NCI-H460 (cell line): ENCODE measurements around the gene SPECC1L. TPM values are rescaled to one million over a fixed set of nuclear protein-coding genes. Genes with fewer than 3 reads are reported as not detected.

ENCODE experiments used
- DNase-seq: peaks from one replicate; pipeline ENCODE4 v3.0.0-alpha.2; 2016; ENCODE audit warnings: low read depth; ENCODE audit errors: extremely low read depth
- total RNA-seq: library from RNA; depleted of rRNA; stranded (reverse); fragments of >200 nt; shearing (Covaris generic); gene quantifications from 2 replicates; pipeline ENCODE4 v1.2.3, GENCODE V29; 2014; rRNA removed

The SPECC1L gene
- total RNA-seq, 1 experiment from 2014 or later = 18.3 TPM

DNA sequence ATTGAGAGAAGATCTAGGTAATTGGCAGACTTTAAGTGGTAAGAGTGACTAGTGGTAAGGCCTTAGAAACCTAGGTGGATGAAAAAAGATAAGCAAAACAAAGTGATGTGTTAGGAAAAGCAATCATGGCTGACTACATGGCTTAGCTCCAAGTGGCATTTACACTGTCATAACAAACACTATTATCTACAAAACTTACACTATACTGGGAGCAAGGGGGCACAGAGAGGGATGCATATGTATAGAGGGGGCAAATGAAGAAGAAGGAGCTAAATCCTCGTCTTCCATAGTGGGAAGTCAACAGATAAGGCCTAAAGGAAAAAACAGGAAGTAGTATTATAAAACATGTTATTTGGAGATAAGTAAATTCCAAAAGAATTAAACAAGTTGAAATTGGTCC, 189.3 kb downstream of the SPECC1L start:
- no peak for DNase-seq

DNA sequence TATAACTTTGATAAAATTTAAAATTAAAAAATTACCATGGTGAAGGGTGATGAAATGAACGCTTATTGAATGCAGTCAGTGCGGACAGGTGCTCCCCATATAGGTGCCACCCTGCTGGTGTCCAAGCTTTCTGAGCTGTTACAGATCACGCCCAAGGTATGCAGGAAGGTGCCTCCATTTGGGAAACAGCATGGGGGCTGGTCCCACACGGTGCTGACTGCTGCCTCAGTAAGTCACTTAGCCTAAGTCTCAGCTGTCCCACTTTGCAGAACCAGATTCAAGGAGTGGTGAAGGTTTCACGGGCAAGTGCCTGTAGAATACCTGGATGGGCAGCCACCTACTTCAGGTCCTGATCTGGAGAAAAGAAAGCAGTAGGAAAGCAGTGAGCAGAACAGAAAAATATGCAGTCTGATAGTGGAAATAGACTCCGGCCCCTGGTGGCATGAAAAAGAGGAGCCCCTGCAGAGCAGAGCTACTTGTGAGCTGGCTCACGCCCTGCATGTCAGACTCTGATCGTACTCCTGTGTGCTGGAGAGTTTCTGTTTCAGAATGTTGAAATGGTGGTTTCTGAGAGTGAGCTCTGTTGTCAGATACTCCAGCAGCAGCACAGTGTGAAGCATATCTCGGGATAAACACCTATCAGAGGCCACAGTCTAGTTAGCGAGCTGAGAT, 189.9 kb downstream of the SPECC1L start:
- DNase-seq = no peak

DNA sequence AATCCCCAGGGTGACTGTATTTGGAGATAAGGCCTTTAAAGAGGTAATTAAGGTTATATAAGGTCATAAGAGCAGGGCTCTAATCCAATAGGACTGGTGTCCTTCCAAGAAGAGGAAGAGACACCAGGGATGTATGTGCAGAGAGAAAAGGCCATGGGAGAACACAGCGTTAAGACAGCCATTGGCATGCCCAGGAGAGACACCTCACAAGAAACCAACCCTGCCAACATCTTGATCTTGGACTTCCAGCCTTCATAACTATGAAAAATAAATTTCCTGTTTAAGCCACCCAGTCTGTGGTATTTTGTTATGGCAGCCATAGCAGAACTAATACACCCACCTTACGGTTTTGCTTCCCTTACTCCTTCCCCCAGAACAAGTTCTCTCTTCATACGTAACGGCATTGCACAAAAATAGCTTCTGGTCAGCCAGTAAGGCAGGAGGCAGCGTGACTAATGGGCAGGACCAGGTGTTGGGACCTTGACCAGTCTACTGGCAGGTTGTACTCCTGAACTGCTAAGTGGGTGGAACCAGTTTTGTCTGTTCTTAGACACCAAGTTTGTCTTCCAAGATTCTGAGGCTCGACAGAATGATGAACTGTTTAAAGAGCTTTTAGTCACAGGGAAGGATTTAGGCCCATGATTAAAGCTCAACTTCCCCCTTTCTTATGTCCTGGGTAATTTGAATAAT, 192.6 kb downstream of the SPECC1L start:
- no peak for DNase-seq

DNA sequence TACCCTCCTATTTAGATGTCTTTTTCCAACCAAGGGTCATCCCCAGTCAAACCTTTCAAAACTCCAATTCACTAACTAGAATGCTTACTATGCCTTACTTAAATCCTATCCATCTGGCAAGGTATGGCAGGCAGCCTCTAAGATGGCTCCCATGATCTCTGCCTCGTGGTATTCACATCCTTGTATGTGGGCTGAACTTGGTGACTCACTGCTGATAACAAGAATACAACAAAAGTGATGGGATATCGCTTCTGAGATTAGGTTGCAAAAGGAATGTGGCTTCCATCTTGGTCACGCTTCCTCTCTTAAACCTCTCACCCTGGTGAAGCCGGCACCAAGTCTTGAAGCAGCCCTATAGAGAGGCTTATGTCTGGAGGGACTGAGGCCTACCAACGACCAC, 194.9 kb downstream of the SPECC1L start:
- DNase-seq = no peak

DNA sequence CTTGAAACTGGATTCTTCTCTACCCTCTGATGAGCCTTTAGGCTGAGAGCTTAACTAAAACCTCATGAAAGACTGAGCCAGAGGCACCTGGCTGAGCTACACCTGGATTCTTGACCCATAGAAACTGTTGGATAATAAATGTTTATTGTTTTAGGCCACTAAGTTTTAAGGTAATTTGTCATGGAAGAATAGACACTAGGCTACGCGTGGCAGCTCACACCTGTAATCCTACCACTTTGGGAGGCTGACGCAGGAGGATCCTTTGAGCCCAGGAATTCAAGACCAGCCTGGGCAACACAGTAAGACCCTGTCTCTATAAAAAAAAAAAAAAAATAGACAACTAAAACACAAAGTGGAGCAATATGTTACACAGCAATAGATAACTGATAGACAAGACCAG, 195.3 kb downstream of the SPECC1L start:
- DNase-seq = no peak

DNA sequence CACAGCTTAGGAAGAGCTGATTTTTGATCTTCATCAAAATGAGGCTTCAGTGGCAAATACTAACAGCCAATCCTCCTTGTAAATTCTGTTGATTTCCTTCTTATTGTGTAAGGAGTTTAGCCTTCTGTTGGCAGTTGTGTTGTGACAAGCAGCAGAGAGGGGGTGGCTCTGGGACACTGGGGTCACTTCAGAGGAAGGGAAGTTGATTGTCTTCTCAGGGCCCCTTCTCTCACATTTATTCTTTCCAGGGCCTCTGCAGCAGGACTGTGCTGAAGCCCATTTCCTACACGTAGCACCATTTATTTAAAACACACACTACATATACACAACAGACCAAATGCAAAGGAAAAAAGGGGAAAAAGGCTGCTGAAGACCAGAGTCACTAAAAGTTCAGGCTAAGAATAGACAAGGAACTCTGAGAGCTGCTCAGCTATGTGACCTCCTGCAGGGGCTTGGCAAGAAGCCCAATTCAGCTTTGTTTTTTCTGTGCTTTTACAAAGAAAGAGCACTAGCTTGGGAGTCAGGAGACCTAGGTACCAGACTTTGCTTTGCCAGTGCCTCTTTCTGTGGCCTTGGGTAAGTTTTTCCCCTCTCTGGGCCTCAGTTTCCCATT, 196.2 kb downstream of the SPECC1L start:
- no peak for DNase-seq

DNA sequence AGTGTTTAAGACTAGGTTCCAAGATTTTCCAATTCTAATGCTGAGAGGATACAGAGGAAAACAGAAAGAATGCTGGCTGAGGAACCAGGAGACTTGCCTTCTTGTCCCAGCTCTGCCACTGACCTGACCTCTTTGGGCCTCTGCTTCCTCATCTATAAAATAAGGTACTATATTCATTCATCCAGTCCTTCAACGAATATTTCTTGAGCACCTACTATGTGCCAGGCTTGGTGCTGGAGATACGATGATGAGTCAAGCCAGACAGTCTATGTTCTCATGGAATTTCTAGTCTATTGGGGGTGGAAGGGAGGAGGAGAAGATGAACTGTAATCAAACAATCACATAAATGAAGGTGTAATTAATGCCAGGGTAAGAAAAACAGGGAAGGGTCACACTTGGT, 196.7 kb downstream of the SPECC1L start:
- DNase-seq = no peak

Other genes with a start within 250 kb of the SPECC1L start
- 0.02 TPM in 1 of 2 replicates, not detected in the other for gene SUSD2, start 89.3 kb upstream of the SPECC1L start, total RNA-seq
- not detected in 2 replicates for gene GGT5, start 25.7 kb upstream of the SPECC1L start, total RNA-seq
- gene ADORA2A, start 156.8 kb downstream of the SPECC1L start, total RNA-seq = 0.72 and 0.95 TPM in 2 replicates
- gene UPB1, start 224.5 kb downstream of the SPECC1L start, total RNA-seq = 0.02 TPM in 1 of 2 replicates, not detected in the other